CD4-positive, alpha-beta T cell (primary cell): ENCODE measurements around the gene HASPIN. TPM values are rescaled to one million over a fixed set of nuclear protein-coding genes. Genes with fewer than 3 reads are reported as not detected.
"Not testable (repeated sequence)": the region's sequence is repeated elsewhere in the genome, so short reads cannot be mapped to it uniquely, and the experiment has no call there.

Source experiments
- ATAC-seq: fragments of 200-7000 bp; cut with Tn5 transposase; one replicate; pipeline ENCODE4 v1.10.0; 2022; ENCODE audit warnings: mild to moderate bottlenecking; ENCODE audit not compliant: poor library complexity
- CTCF ChIA-PET: fragments of 350-600 bp; sonication (Branson Sonifier 250); formaldehyde crosslinking; loops from one replicate; lab custom pipeline; 2021; ENCODE audit warnings: antibody characterized with exemption, inconsistent platforms; lab: Charles Lee
- POLR2A ChIA-PET: fragments of 350-600 bp; sonication (Branson Sonifier 250); formaldehyde crosslinking; loops from one replicate; lab custom pipeline; 2021; ENCODE audit warnings: antibody characterized with exemption, inconsistent platforms; lab: Charles Lee
- DNase-seq, 14 experiments: peaks; one replicate each; pipeline ENCODE4 v3.0.0-alpha.2; 2013 to 2020; ENCODE audit warnings: mixed read lengths in 2 of 14
- H3K27ac ChIP-seq, 2 donors: one replicate each; pipeline versions ENCODE4 v1.5.1 to v1.7.0; 2013; ENCODE audit warnings: low read length in 2 of 2, low read depth in 1 of 2, mild to moderate bottlenecking in 1 of 2
- H3K27me3 ChIP-seq, 2 experiments: 1 replicate in 1 of 2; 2 replicates in 1 of 2; pipeline versions ENCODE4 v1.6.1 to v1.7.0; 2013; ENCODE audit warnings: low read length in 2 of 2, control low read depth in 1 of 2, mild to moderate bottlenecking in 1 of 2, moderate library complexity in 1 of 2; ENCODE audit not compliant: insufficient read depth in 2 of 2, control insufficient read depth in 1 of 2
- H3K36me3 ChIP-seq: one replicate; pipeline ENCODE4 v1.6.1; 2013; ENCODE audit warnings: low read length, control low read depth; ENCODE audit not compliant: insufficient read depth
- H3K4me1 ChIP-seq: one replicate; pipeline ENCODE4 v1.6.1; 2013; ENCODE audit warnings: low read length, control low read depth; ENCODE audit not compliant: insufficient read depth
- H3K4me3 ChIP-seq: one replicate; pipeline ENCODE4 v1.5.1; 2013; ENCODE audit warnings: mild to moderate bottlenecking, low read length, moderate library complexity
- H3K9me3 ChIP-seq, 2 experiments: 1 replicate in 1 of 2; 2 replicates in 1 of 2; pipeline versions ENCODE4 v1.6.1 to v1.7.0; 2013; ENCODE audit warnings: low read length in 2 of 2, mild to moderate bottlenecking in 2 of 2, control low read depth in 1 of 2, moderate library complexity in 1 of 2; ENCODE audit not compliant: control insufficient read depth in 1 of 2, insufficient read depth in 1 of 2
- H3K27ac Mint-ChIP-seq: one replicate; pipeline ENCODE4 v1.8.0; 2020; ENCODE audit warnings: mixed read lengths
- H3K27me3 Mint-ChIP-seq: one replicate; pipeline ENCODE4 v1.8.0; 2021; ENCODE audit warnings: mixed read lengths
- H3K36me3 Mint-ChIP-seq: one replicate; pipeline ENCODE4 v1.8.0; 2021; ENCODE audit warnings: low read depth, mixed read lengths
- H3K4me1 Mint-ChIP-seq: one replicate; pipeline ENCODE4 v1.8.0; 2021; ENCODE audit warnings: low read depth, mixed read lengths
- H3K4me3 Mint-ChIP-seq: one replicate; pipeline ENCODE4 v1.8.0; 2020; ENCODE audit warnings: mild to moderate bottlenecking, mixed read lengths
- H3K9me3 Mint-ChIP-seq: one replicate; pipeline ENCODE4 v1.8.0; 2020; ENCODE audit warnings: mixed read lengths
- CTCF ChIP-seq: fragments of 200-600 bp; IDR thresholded peaks from one replicate; pipeline ENCODE4 v1.8.0; 2022; ENCODE audit warnings: antibody characterized with exemption, mild to moderate bottlenecking
- intact Hi-C, 2 experiments: fragments of 100-400 bp; cut with DNase I in 1 of 2; cut with micrococcal nuclease in 1 of 2; formaldehyde crosslinking; loops; one replicate each; pipeline versions ENCODE4 v1.15.1 to v1.9.0; 2023 to 2025; cut with DNase I, micrococcal nuclease
- total RNA-seq, 174 experiments: library from RNA in 2 of 174; stranded (reverse) in 2 of 174; gene quantifications; one replicate each; pipeline ENCODE4 v1.2.3 and lab custom pipeline; 2021 to 2026

Gene HASPIN
- total RNA-seq, 2 experiments from 2014 or later: 0.22 to 0.25 TPM

DNA sequence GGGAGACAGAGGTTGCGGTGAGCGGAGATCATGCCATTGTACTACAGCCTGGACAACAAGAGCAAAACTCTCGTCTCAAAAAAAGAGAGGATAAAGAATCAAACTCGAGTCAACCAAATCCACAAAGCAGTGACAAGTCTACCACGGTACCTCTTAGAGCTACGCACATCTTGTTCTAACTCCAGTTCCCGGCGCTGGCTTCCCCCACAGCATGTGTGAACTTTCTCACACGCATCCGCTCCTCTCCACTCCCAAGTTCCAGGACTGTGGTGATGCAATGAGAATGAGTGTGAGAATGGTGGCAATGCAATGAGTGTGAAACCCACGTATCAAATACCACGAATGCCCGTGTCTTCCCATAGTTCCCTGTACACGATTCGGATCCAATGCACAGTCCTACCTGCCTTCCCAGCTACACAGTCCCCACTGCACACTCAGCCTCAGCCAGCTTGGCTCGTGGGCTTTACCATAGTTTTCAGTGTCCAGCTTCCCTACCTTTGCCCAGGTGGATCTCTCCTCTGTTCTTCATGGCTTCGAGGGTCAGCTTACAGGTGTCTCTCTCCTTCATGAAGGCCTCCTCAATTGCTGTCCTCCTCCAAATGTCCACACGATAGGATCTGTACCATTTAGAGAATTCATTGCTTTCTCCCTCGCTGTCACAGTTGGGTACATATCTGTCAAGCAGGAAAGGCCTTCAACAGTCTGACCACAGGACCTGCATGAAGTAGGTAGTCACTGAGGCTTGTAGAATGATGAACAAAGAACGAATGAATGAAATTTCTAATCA is 18.6 kb upstream of the HASPIN start:
- peaks cover 17% of the 10 kb centered on the region for H3K4me1 Mint-ChIP-seq
- Histone ChIP-seq H3K36me3 (no peaks in the 10 kb centered on the region), H3K4me3 (no peak overlapping the region), H3K9me3 (no peaks in the 10 kb centered on the region), H3K27me3 (no peaks in the 10 kb centered on the region), H3K27ac (no peak overlapping the region), H3K4me1 (no peaks in the 10 kb centered on the region)
- ChIA-PET POLR2A (no interaction called here), CTCF (no interaction called here)
- intact Hi-C loops: no loop called here
- DNase-seq (no peak), ATAC-seq (no peak)
- H3K27ac Mint-ChIP-seq: no peak overlapping the region
- H3K4me3 Mint-ChIP-seq: no peak overlapping the region
- H3K27me3 Mint-ChIP-seq: no peaks in the 10 kb centered on the region
- no peaks in the 10 kb centered on the region for H3K36me3 Mint-ChIP-seq
- no peak for TF ChIP-seq CTCF
- no peaks in the 10 kb centered on the region for H3K9me3 Mint-ChIP-seq

DNA sequence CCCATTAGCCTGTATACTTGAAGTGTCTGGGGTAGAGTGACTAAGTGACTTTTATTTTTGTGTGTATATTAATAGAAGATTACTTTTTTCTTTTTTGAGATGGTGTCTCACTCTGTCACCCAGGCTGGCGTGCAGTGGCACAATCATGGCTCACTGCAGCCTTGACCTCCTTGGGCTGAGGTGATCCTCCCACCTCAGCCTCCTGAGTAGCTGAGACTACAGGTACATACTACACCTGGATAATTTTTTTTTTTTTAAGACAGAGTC is 18.1 kb upstream of the HASPIN start:
- CTCF ChIA-PET, H3K4me1 ChIP-seq, H3K27ac Mint-ChIP-seq, ATAC-seq, DNase-seq, H3K27me3 ChIP-seq, H3K36me3 Mint-ChIP-seq, H3K9me3 Mint-ChIP-seq, H3K27ac ChIP-seq, H3K9me3 ChIP-seq, H3K27me3 Mint-ChIP-seq, intact Hi-C loops, H3K4me3 Mint-ChIP-seq, H3K4me3 ChIP-seq, H3K36me3 ChIP-seq: not testable (repeated sequence)
- POLR2A ChIA-PET: interaction anchor here (1.8 kb wide), 1 partner anchor 11 kb away, joined by 5 read pairs; no protein-coding TSS in a partner anchor
- peaks cover 20% of the 10 kb centered on the region for H3K4me1 Mint-ChIP-seq

DNA sequence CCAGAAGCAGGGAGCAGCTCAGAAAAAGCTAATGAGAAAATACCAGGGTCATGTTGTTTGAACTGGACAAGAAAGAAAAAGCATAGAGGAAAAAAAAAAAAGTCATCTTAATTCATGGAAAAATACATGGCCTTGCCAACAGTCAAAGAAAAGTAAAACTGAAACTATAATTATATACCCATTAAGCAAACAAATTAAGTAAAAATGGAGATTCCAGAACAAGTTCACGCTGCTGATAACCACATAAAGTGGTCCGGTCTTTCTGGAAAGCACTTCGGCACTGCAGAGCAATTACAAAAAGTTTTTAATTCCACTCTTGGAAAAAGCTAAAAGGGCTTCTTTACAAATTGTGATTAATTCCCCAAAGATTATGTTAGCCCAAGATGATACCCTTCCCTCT is 15.3 kb upstream of the HASPIN start:
- Mint-ChIP-seq H3K9me3 (peaks cover 2% of the 10 kb centered on the region), H3K36me3 (peaks cover 19% of the 10 kb centered on the region), H3K4me3 (no peak overlapping the region), H3K27ac (no peak overlapping the region), H3K4me1 (peaks cover 43% of the 10 kb centered on the region), H3K27me3 (no peaks in the 10 kb centered on the region)
- Histone ChIP-seq H3K36me3 (no peaks in the 10 kb centered on the region), H3K27me3 (no peaks in the 10 kb centered on the region), H3K4me3 (no peak overlapping the region), H3K9me3 (no peaks in the 10 kb centered on the region), H3K27ac (no peak overlapping the region), H3K4me1 (peaks cover 30% of the 10 kb centered on the region)
- intact Hi-C loops: no loop called here
- ATAC-seq: no peak
- CTCF ChIA-PET: no interaction called here
- DNase-seq: no peak
- TF ChIP-seq CTCF: no peak
- POLR2A ChIA-PET: interaction anchor here (1.9 kb wide), 1 partner anchor 12 kb away, joined by 6 read pairs; the partner anchor contains the start of gene P2RX5
